Fibroblast of gingiva (primary cell): ENCODE data around the gene WDR55.
"Not testable (repeated sequence)": the region's sequence is repeated elsewhere in the genome, so short reads cannot be mapped to it uniquely, and the experiment has no call there.

Source experiments
- DNase-seq: peaks from one replicate; pipeline ENCODE4 v3.0.0-alpha.2; 2011; ENCODE audit warnings: low read depth

Gene WDR55

GRCh38 chr5:140664359-140665119 lies at the start of gene WDR55:
Gene WDR55, plus strand, starts transcription at chr5:140664904. Its CDS starts 9 bp downstream, at chr5:140664913.
- DNase-seq, result peak; percentile 90

- DNase-seq, result no peak
These were observed 42.4 kb upstream of the WDR55 start for GRCh38 chr5:140622301-140622700.

- DNase-seq, result not testable (repeated sequence)
These were observed 41.6 kb upstream of the WDR55 start for GRCh38 chr5:140623061-140623460.

- DNase-seq, result not testable (repeated sequence)
These were observed 39.8 kb upstream of the WDR55 start for GRCh38 chr5:140624886-140625285.

- DNase-seq, result no peak
These were observed 36.7 kb upstream of the WDR55 start for GRCh38 chr5:140627972-140628371.

GRCh38 chr5:140628711-140629110 lies 36.0 kb upstream of the WDR55 start:
- no peak for DNase-seq

- no peak for DNase-seq
These were observed 34.2 kb upstream of the WDR55 start for GRCh38 chr5:140630292-140631035.

GRCh38 chr5:140631036-140631417 lies 33.7 kb upstream of the WDR55 start:
- no peak for DNase-seq

- no peak for DNase-seq
These were observed 32.8 kb upstream of the WDR55 start for GRCh38 chr5:140631831-140632365.

GRCh38 chr5:140632366-140633020 lies 32.2 kb upstream of the WDR55 start:
- DNase-seq, result peak; percentile 17

GRCh38 chr5:140633021-140633471 lies 31.7 kb upstream of the WDR55 start, which contains the start of gene CD14:
Gene CD14, minus strand, starts transcription at chr5:140633175. Its CDS starts 104 bp downstream, at chr5:140633071.
- peak; percentile 31 for DNase-seq

- DNase-seq, result no peak
These were observed 31.2 kb upstream of the WDR55 start for GRCh38 chr5:140633501-140633900.

GRCh38 chr5:140634103-140634502 lies 30.6 kb upstream of the WDR55 start:
- no peak for DNase-seq

GRCh38 chr5:140635291-140636257 lies 29.1 kb upstream of the WDR55 start:
- no peak for DNase-seq

- DNase-seq, result no peak
These were observed 27.2 kb upstream of the WDR55 start for GRCh38 chr5:140637371-140638100.

- DNase-seq, result not testable (repeated sequence)
These were observed 25.9 kb upstream of the WDR55 start for GRCh38 chr5:140638898-140639147.

GRCh38 chr5:140639148-140639981 lies 25.3 kb upstream of the WDR55 start, which contains the start of gene TMCO6:
Gene TMCO6, plus strand, starts transcription at chr5:140639451. Its CDS starts 77 bp downstream, at chr5:140639528.
- DNase-seq, result peak; percentile 97

- no peak for DNase-seq
These were observed 23.0 kb upstream of the WDR55 start for GRCh38 chr5:140641716-140642115.

GRCh38 chr5:140642718-140643117 lies 22.0 kb upstream of the WDR55 start:
- DNase-seq, result peak; percentile 87

GRCh38 chr5:140647042-140647419 lies 17.7 kb upstream of the WDR55 start:
- DNase-seq, result no peak
